Lung (tissue), 12 donors: Measurements from ENCODE around the gene IL13. TPM values are rescaled to one million over a fixed set of nuclear protein-coding genes. Genes with fewer than 3 reads are reported as not detected.

ENCODE experiments used
- ATAC-seq: fragments of 200-7000 bp; cut with Tn5 transposase; one replicate; pipeline ENCODE4 v1.9.1; 2020; ENCODE audit warnings: moderate number of reproducible peaks; ENCODE audit not compliant: insufficient read depth, low FRiP score
- DNase-seq, 3 donors: peaks; one replicate each; pipeline ENCODE4 v3.0.0-alpha.2; 2013 to 2017
- H3K27ac ChIP-seq, 2 donors: one replicate each; pipeline ENCODE4 v1.5.1; 2013; ENCODE audit warnings: mild to moderate bottlenecking in 2 of 2, moderate library complexity in 2 of 2, control low read depth in 1 of 2, inconsistent platforms in 1 of 2, low read depth in 1 of 2, low read length in 1 of 2
- H3K27me3 ChIP-seq, 3 donors: one replicate each; pipeline ENCODE4 v1.5.1; 2013; ENCODE audit warnings: low read length in 2 of 3; ENCODE audit not compliant: control insufficient read depth in 3 of 3, insufficient read depth in 3 of 3
- H3K36me3 ChIP-seq, 4 donors: one replicate each; pipeline ENCODE4 v1.5.1; 2013; ENCODE audit warnings: low read length in 4 of 4, mild to moderate bottlenecking in 1 of 4, moderate library complexity in 1 of 4; ENCODE audit not compliant: control insufficient read depth in 4 of 4, insufficient read depth in 4 of 4
- H3K4me1 ChIP-seq, 5 donors: one replicate each; pipeline ENCODE4 v1.5.1; 2013; ENCODE audit warnings: low read length in 5 of 5, mild to moderate bottlenecking in 2 of 5, moderate library complexity in 1 of 5; ENCODE audit not compliant: control insufficient read depth in 5 of 5, insufficient read depth in 5 of 5
- H3K4me3 ChIP-seq: one replicate; pipeline ENCODE4 v1.5.1; 2013; ENCODE audit warnings: mild to moderate bottlenecking, control low read depth, moderate library complexity
- H3K9ac ChIP-seq, 2 donors: one replicate each; pipeline ENCODE4 v1.5.1; 2013; ENCODE audit warnings: low read length in 2 of 2, control low read depth in 1 of 2; ENCODE audit not compliant: insufficient read depth in 1 of 2
- H3K9me3 ChIP-seq, 4 donors: one replicate each; pipeline ENCODE4 v1.5.1; 2013; ENCODE audit warnings: low read length in 3 of 4, mild to moderate bottlenecking in 1 of 4, moderate library complexity in 1 of 4; ENCODE audit not compliant: control insufficient read depth in 4 of 4, insufficient read depth in 3 of 4
- CTCF ChIP-seq: IDR thresholded peaks from 2 replicates; pipeline ENCODE4 v1.5.1; 2012; ENCODE audit warnings: mild to moderate bottlenecking; ENCODE audit errors: control extremely low read depth, extremely low read depth
- WGBS, 2 donors: extraction: QIAGEN DNeasy Blood & Tissue Kit; methylation state at CpG; one replicate each; pipeline ENCODE4 v1.1.7; 2013; 5-methylcytosine and 5-hydroxymethylcytosine counted together
- polyA plus RNA-seq, 2 donors: library from polyadenylated mRNA; stranded (reverse); fragments of 200-250 nt; gene quantifications; one replicate each; pipeline ENCODE4 v1.2.1, GENCODE V29; 2013
- total RNA-seq, 2 donors: library from RNA; depleted of rRNA in 1 of 2; stranded (reverse); fragments of >200 nt in 1 of 2; gene quantifications; one replicate each; pipeline ENCODE4 v1.2.1, GENCODE V29; 2014 to 2021
- donor health status: control.
- donor health status: control.
- donor health status: Bipolar disorder and iron deficiency.
- donor health status: healthy.
- donor health status: DM: yes; HTN: yes; CAD: no.

The IL13 gene
- total and polyA plus RNA-seq, 4 donors, result 0.14 TPM; not detected in 3

- DNase-seq, result no peak
- WGBS, 2 donors, result 87 to 93% methylated on average over 16 of the region's 16 CpGs
- H3K4me3 ChIP-seq, result no peak overlapping the region
Observed at GRCh38 chr5:132666310-132667123, 8.5 kb downstream of the IL13 start.

GRCh38 chr5:132667309-132667708 lies 9.3 kb downstream of the IL13 start:
- WGBS, 2 donors, result 89 to 94% methylated on average over 10 of the region's 10 CpGs
- Histone ChIP-seq H3K9me3 (no peaks in the 10 kb centered on the region), H3K27ac (no peak overlapping the region), H3K4me1 (peaks cover 0 to 13% (median 0%) of the 10 kb centered on the region in 5 donors), H3K9ac (no peak overlapping the region), H3K4me3 (no peak overlapping the region), H3K27me3 (no peaks in the 10 kb centered on the region), H3K36me3 (no peaks in the 10 kb centered on the region)
- TF ChIP-seq CTCF, result no peak
- DNase-seq (no peak), ATAC-seq (no peak)

More at GRCh38 chr5:132666310-132667123, 8.5 kb downstream of the IL13 start:
- ATAC-seq, result no peak
- no peaks in the 10 kb centered on the region for H3K36me3 ChIP-seq
- no peaks in the 10 kb centered on the region for H3K9me3 ChIP-seq
- no peak for TF ChIP-seq CTCF
- H3K4me1 ChIP-seq, result peaks cover 0 to 13% (median 0%) of the 10 kb centered on the region in 5 donors
- H3K27me3 ChIP-seq, result no peaks in the 10 kb centered on the region
- H3K9ac ChIP-seq, result no peak overlapping the region
- H3K27ac ChIP-seq, result no peak overlapping the region

- H3K27ac ChIP-seq, result no peak overlapping the region
- no peak overlapping the region for H3K4me3 ChIP-seq
- WGBS, 2 donors, result 84 to 90% methylated on average over 22 of the region's 22 CpGs
- no peak for TF ChIP-seq CTCF
- no peak for ATAC-seq
- no peak for DNase-seq
- H3K9me3 ChIP-seq, result no peaks in the 10 kb centered on the region
- no peak overlapping the region for H3K9ac ChIP-seq
- no peaks in the 10 kb centered on the region for H3K27me3 ChIP-seq
- H3K4me1 ChIP-seq, result peaks cover 0 to 12% (median 0%) of the 10 kb centered on the region in 5 donors
- H3K36me3 ChIP-seq, result no peaks in the 10 kb centered on the region
Observed at GRCh38 chr5:132667761-132668705, 10.1 kb downstream of the IL13 start.
